ENCODE measurements around the gene ARHGAP33. TPM values are rescaled to one million over a fixed set of nuclear protein-coding genes. Genes with fewer than 3 reads are reported as not detected.

Gene ARHGAP33
- polyA plus RNA-seq (2012; rRNA removed): 6.5 and 7.8 TPM in 2 replicates
- 1.7 and 3.8 TPM in 2 replicates for polyA plus RNA-seq (2012; cell fraction: cytosol; rRNA removed)
- polyA plus RNA-seq (2012; cell fraction: nucleus; rRNA removed): 46.4 and 70.7 TPM in 2 replicates

DNA sequence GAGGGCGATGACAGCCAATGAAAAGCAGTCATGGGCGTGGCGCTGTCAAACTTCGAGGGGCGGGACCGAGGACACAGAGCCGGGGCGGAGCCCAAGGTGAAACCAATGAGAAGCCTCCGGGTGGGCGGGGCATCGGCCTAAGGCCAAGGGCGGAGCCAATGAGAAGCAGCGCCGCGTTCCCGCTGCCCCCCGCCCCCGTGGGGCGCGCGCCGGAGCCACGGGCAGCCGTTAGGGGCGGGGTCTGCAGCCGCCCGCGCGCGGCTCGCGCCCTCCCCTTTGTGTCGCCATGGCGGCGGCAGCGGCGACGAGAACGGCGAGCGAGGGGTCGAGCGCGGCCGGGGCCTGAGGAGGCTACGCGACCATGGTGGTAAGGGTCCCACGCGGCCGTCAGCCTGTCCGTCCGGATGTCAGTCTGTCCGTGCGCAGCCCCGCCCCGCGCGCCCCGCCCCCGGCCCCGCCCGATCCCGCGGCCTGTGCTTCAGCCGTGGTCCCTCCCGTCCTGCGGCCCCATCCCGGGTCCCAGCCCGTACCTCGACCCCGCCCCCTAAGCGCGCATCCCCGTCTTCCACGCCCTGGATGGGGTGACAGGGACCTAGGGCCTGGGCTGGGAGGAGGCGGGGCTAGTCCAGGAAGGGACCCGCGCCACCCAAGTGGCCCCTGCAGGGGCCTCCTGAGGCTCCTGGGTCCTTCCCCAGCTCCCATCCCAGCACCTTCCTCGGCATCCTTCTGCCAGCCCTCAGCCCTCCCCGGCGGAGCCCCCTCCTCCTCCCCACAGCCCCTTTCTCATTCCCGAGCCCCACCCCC is at the start of gene ARHGAP33:
Gene ARHGAP33 (plus strand): TSS at position 267 of the 804 bp plus-strand sequence. CDS start 95 bp downstream, at position 362.
- peak within 1 kb of the TSS; percentile 90 for H3K4me2 ChIP-seq
- no peaks in the 10 kb centered on the region for H3K27me3 ChIP-seq (ENCODE audit: insufficient read depth)
- no peaks in the 10 kb centered on the region for H4K20me1 ChIP-seq (ENCODE audit: insufficient read depth)
- no peaks in the 10 kb centered on the region for H3K36me3 ChIP-seq (replicated peaks in 1 of 2; ENCODE audit: control insufficient read depth in 1 of 2, insufficient read depth in 2 of 2, low read length in 1 of 2)
- H3K9ac ChIP-seq: peak within 1 kb of the TSS; percentile 38; the same call in 1 of the 2 replicates
- H3K79me2 ChIP-seq (ENCODE audit: insufficient read depth): peaks cover 13% of the 10 kb centered on the region; the same call in 1 of the 2 replicates
- TF ChIP-seq GABPA (IDR thresholded peaks at IDR 0.05; ENCODE audit: low read depth) (no peak), RAD21 (IDR thresholded peaks at IDR 0.05; ENCODE audit: low read length) (no peak), EP300 (IDR thresholded peaks at IDR 0.05; ENCODE audit: borderline replicate concordance in 1 of 2, low read depth in 1 of 2, low read length in 1 of 2) (no peak), SIN3A (IDR thresholded peaks at IDR 0.05; ENCODE audit: borderline replicate concordance, low read depth, low read length) (peak; percentile 62; the same call in 1 of the 2 replicates), ELF1 (IDR thresholded peaks at IDR 0.05) (no peak), JUND (IDR thresholded peaks at IDR 0.05) (no peak), ZBTB33 (IDR thresholded peaks at IDR 0.05; ENCODE audit: borderline replicate concordance, low read depth) (no peak), FOXJ3 (CRISPR knock-in tag; IDR thresholded peaks at IDR 0.05) (no peak), SMC3 (IDR thresholded peaks at IDR 0.05; ENCODE audit: low read depth, low read length) (no peak), PBX3 (IDR thresholded peaks at IDR 0.05) (peak; percentile 42; the same call in 1 of the 2 replicates), MEF2A (IDR thresholded peaks at IDR 0.05; ENCODE audit: borderline replicate concordance, low read depth) (no peak), NRF1 (IDR thresholded peaks at IDR 0.05; ENCODE audit: low read depth, low read length) (no peak), RXRA (IDR thresholded peaks at IDR 0.05; ENCODE audit: borderline replicate concordance, low read depth) (no peak), TCF12 (IDR thresholded peaks at IDR 0.05) (no peak), MXI1 (IDR thresholded peaks at IDR 0.05; ENCODE audit: low read depth, low read length) (peak; percentile 86), POLR2AphosphoS5 (IDR thresholded peaks at IDR 0.05; ENCODE audit: low read depth, low read length) (no peak), NFIC (IDR thresholded peaks at IDR 0.05; ENCODE audit: borderline replicate concordance) (no peak), IRF3 (IDR thresholded peaks at IDR 0.05; ENCODE audit: low read depth, low read length) (0 out of 2 replicates have a peak, but pooled peaks have one; percentile 34), RFX5 (IDR thresholded peaks at IDR 0.05; ENCODE audit: low read length) (peak; percentile 58; the same call in 1 of the 2 replicates)
- TF ChIP-seq, protein P1, sequence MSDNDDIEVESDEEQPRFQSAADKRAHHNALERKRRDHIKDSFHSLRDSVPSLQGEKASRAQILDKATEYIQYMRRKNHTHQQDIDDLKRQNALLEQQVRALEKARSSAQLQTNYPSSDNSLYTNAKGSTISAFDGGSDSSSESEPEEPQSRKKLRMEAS (IDR thresholded peaks at IDR 0.05; ENCODE audit: low read depth): peak; percentile 45; the same call in 1 of the 2 replicates
- TF ChIP-seq, protein P2, sequence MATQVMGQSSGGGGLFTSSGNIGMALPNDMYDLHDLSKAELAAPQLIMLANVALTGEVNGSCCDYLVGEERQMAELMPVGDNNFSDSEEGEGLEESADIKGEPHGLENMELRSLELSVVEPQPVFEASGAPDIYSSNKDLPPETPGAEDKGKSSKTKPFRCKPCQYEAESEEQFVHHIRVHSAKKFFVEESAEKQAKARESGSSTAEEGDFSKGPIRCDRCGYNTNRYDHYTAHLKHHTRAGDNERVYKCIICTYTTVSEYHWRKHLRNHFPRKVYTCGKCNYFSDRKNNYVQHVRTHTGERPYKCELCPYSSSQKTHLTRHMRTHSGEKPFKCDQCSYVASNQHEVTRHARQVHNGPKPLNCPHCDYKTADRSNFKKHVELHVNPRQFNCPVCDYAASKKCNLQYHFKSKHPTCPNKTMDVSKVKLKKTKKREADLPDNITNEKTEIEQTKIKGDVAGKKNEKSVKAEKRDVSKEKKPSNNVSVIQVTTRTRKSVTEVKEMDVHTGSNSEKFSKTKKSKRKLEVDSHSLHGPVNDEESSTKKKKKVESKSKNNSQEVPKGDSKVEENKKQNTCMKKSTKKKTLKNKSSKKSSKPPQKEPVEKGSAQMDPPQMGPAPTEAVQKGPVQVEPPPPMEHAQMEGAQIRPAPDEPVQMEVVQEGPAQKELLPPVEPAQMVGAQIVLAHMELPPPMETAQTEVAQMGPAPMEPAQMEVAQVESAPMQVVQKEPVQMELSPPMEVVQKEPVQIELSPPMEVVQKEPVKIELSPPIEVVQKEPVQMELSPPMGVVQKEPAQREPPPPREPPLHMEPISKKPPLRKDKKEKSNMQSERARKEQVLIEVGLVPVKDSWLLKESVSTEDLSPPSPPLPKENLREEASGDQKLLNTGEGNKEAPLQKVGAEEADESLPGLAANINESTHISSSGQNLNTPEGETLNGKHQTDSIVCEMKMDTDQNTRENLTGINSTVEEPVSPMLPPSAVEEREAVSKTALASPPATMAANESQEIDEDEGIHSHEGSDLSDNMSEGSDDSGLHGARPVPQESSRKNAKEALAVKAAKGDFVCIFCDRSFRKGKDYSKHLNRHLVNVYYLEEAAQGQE (IDR thresholded peaks at IDR 0.05; ENCODE audit: low read depth, low read length): no peak
- peak within 1 kb of the TSS; percentile 76; the same call in 1 of the 2 replicates for H2AFZ ChIP-seq (ENCODE audit: low read depth)
- peak; percentile 99 for DNase-seq
- no peaks in the 10 kb centered on the region for H3K9me3 ChIP-seq
- H3K4me1 ChIP-seq (ENCODE audit: control insufficient read depth in 1 of 2, insufficient read depth in 2 of 2, low read depth in 1 of 2, low read length in 1 of 2): peaks cover 0 to 12% of the 10 kb centered on the region in 2 experiments; a peak in 2 of 4 replicates
- H3F3A ChIP-seq (replicated peaks; ENCODE audit: insufficient read depth): peaks cover 8% of the 10 kb centered on the region
- ChIA-PET POLR2A (interaction anchor here (0.5 kb wide), 1 partner anchor 64 kb away, joined by 4 read pairs; no protein-coding TSS in a partner anchor), CTCF (interaction anchor here (1.0 kb wide), 1 partner anchor 10 kb away, joined by 3 read pairs; no protein-coding TSS in a partner anchor)
- H3K9me2 ChIP-seq: no peaks in the 10 kb centered on the region
- H3K27ac ChIP-seq (ENCODE audit: low read depth in 2 of 2, low read length in 1 of 2): no peak within 1 kb of the TSS
- H3K4me3 ChIP-seq (ENCODE audit: low read depth in 2 of 2, low read length in 1 of 2): peak within 1 kb of the TSS; percentile 59 to 76
- WGBS (ENCODE audit: low lambda C conversion rate): 3% methylated on average over 38 of the region's 82 CpGs
